ENCODE measurements around the gene ZNF503. TPM values are rescaled to one million over a fixed set of nuclear protein-coding genes. Genes with fewer than 3 reads are reported as not detected.

The ZNF503 gene
- total and polyA plus RNA-seq, 4 experiments from 2014 or later: 0.12 TPM; not detected in 3

GRCh38 chr10:75410132-75411005, 8.8 kb upstream of the ZNF503 start:
- intact Hi-C loops (cut with micrococcal nuclease): no loop called here
- peaks cover 21% of the 10 kb centered on the region for H3K27me3 ChIP-seq (ENCODE audit: insufficient read depth, low read length)
- H3K27ac Mint-ChIP-seq: no peak overlapping the region
- H3K36me3 ChIP-seq (ENCODE audit: insufficient read depth, low read length): no peaks in the 10 kb centered on the region
- H3K9me3 ChIP-seq (ENCODE audit: control insufficient read depth in 1 of 2, low read length in 2 of 2): no peaks in the 10 kb centered on the region
- H3K4me3 ChIP-seq (ENCODE audit: low read length in 2 of 2): no peak overlapping the region
- H3K4me1 Mint-ChIP-seq: peaks cover 6 to 31% (median 17%) of the 10 kb centered on the region in 4 donors
- no peak for DNase-seq
- ChIA-PET CTCF (ENCODE audit: partially characterized antibody) (no interaction called here), POLR2A (ENCODE audit: partially characterized antibody) (no interaction called here)
- peaks cover 0 to 4% of the 10 kb centered on the region in 2 donors for H3K36me3 Mint-ChIP-seq
- H3K4me1 ChIP-seq (ENCODE audit: insufficient read depth, low read length): peaks cover 28% of the 10 kb centered on the region
- peaks cover 50 to 51% of the 10 kb centered on the region in 2 donors for H3K27me3 Mint-ChIP-seq
- H3K4me3 Mint-ChIP-seq: peak overlapping the region; percentile 64 to 83 (median 80)
- H3K27ac ChIP-seq (ENCODE audit: low read depth, low read length): no peak overlapping the region
- peaks cover 0 to 4% (median 0%) of the 10 kb centered on the region in 8 donors for H3K9me3 Mint-ChIP-seq

- Histone ChIP-seq H3K4me1 (ENCODE audit: insufficient read depth, low read length) (peaks cover 28% of the 10 kb centered on the region), H3K36me3 (ENCODE audit: insufficient read depth, low read length) (no peaks in the 10 kb centered on the region), H3K27ac (ENCODE audit: low read depth, low read length) (no peak overlapping the region), H3K9me3 (ENCODE audit: control insufficient read depth in 1 of 2, low read length in 2 of 2) (no peaks in the 10 kb centered on the region), H3K27me3 (ENCODE audit: insufficient read depth, low read length) (peaks cover 21% of the 10 kb centered on the region), H3K4me3 (ENCODE audit: low read length in 2 of 2) (peak overlapping the region in 1 of 2 donors; percentile 41)
- Mint-ChIP-seq H3K4me1 (peaks cover 6 to 31% (median 17%) of the 10 kb centered on the region in 4 donors), H3K4me3 (peak overlapping the region; percentile 71 to 83 (median 80)), H3K27ac (no peak overlapping the region), H3K27me3 (peaks cover 51 to 54% of the 10 kb centered on the region in 2 donors), H3K36me3 (peaks cover 0 to 4% of the 10 kb centered on the region in 2 donors), H3K9me3 (peaks cover 0 to 4% (median 0%) of the 10 kb centered on the region in 8 donors)
- no peak for DNase-seq
- ChIA-PET CTCF (ENCODE audit: partially characterized antibody) (no interaction called here), POLR2A (ENCODE audit: partially characterized antibody) (no interaction called here)
- intact Hi-C loops (cut with micrococcal nuclease): no loop called here
Measured at GRCh38 chr10:75408911-75409885, 7.6 kb upstream of the ZNF503 start.

GRCh38 chr10:75408509-75408875, 6.9 kb upstream of the ZNF503 start:
- intact Hi-C loops (cut with micrococcal nuclease): no loop called here
- Mint-ChIP-seq H3K9me3 (peaks cover 0 to 4% (median 0%) of the 10 kb centered on the region in 8 donors), H3K27me3 (peaks cover 52 to 53% of the 10 kb centered on the region in 2 donors), H3K4me3 (peak overlapping the region; percentile 53 to 82 (median 70)), H3K27ac (no peak overlapping the region), H3K4me1 (peaks cover 9 to 33% (median 21%) of the 10 kb centered on the region in 4 donors), H3K36me3 (peaks cover 0 to 4% of the 10 kb centered on the region in 2 donors)
- H3K4me3 ChIP-seq (ENCODE audit: low read length in 2 of 2): peak overlapping the region in 1 of 2 donors; percentile 41
- no peak overlapping the region for H3K27ac ChIP-seq (ENCODE audit: low read depth, low read length)
- ChIA-PET POLR2A (ENCODE audit: partially characterized antibody) (no interaction called here), CTCF (ENCODE audit: partially characterized antibody) (no interaction called here)
- H3K27me3 ChIP-seq (ENCODE audit: insufficient read depth, low read length): peaks cover 28% of the 10 kb centered on the region
- H3K36me3 ChIP-seq (ENCODE audit: insufficient read depth, low read length): no peaks in the 10 kb centered on the region
- no peaks in the 10 kb centered on the region for H3K9me3 ChIP-seq (ENCODE audit: control insufficient read depth in 1 of 2, low read length in 2 of 2)
- peaks cover 31% of the 10 kb centered on the region for H3K4me1 ChIP-seq (ENCODE audit: insufficient read depth, low read length)
- DNase-seq: no peak

- CTCF ChIA-PET (ENCODE audit: partially characterized antibody): no interaction called here
- peaks cover 11 to 39% (median 26%) of the 10 kb centered on the region in 4 donors for H3K4me1 Mint-ChIP-seq
- H3K27me3 Mint-ChIP-seq: peaks cover 55 to 58% of the 10 kb centered on the region in 2 donors
- H3K27ac Mint-ChIP-seq: no peak overlapping the region
- POLR2A ChIA-PET (ENCODE audit: partially characterized antibody): no interaction called here
- no peak for DNase-seq
- peaks cover 33% of the 10 kb centered on the region for H3K27me3 ChIP-seq (ENCODE audit: insufficient read depth, low read length)
- H3K4me3 ChIP-seq (ENCODE audit: low read length in 2 of 2): no peak overlapping the region
- H3K4me1 ChIP-seq (ENCODE audit: insufficient read depth, low read length): peaks cover 37% of the 10 kb centered on the region
- peak overlapping the region; percentile 36 to 82 (median 70) for H3K4me3 Mint-ChIP-seq
- H3K27ac ChIP-seq (ENCODE audit: low read depth, low read length): no peak overlapping the region
- no peaks in the 10 kb centered on the region for H3K36me3 ChIP-seq (ENCODE audit: insufficient read depth, low read length)
- peaks cover 0 to 4% of the 10 kb centered on the region in 2 donors for H3K36me3 Mint-ChIP-seq
- no peaks in the 10 kb centered on the region for H3K9me3 ChIP-seq (ENCODE audit: control insufficient read depth in 1 of 2, low read length in 2 of 2)
- intact Hi-C loops (cut with micrococcal nuclease): no loop called here
- peaks cover 0 to 4% (median 0%) of the 10 kb centered on the region in 8 donors for H3K9me3 Mint-ChIP-seq
Measured at GRCh38 chr10:75407713-75408508, 6.3 kb upstream of the ZNF503 start.

GRCh38 chr10:75407224-75407712, 5.7 kb upstream of the ZNF503 start:
- DNase-seq: no peak
- H3K4me3 Mint-ChIP-seq: peak overlapping the region; percentile 36 to 78 (median 68)
- no peak overlapping the region for H3K27ac ChIP-seq (ENCODE audit: low read depth, low read length)
- no peaks in the 10 kb centered on the region for H3K9me3 ChIP-seq (ENCODE audit: control insufficient read depth in 1 of 2, low read length in 2 of 2)
- H3K27me3 Mint-ChIP-seq: peaks cover 55 to 61% of the 10 kb centered on the region in 2 donors
- no peak overlapping the region for H3K4me3 ChIP-seq (ENCODE audit: low read length in 2 of 2)
- H3K36me3 Mint-ChIP-seq: peaks cover 3 to 4% of the 10 kb centered on the region in 2 donors
- H3K9me3 Mint-ChIP-seq: peaks cover 0 to 4% (median 0%) of the 10 kb centered on the region in 8 donors
- no peaks in the 10 kb centered on the region for H3K36me3 ChIP-seq (ENCODE audit: insufficient read depth, low read length)
- ChIA-PET CTCF (ENCODE audit: partially characterized antibody) (no interaction called here), POLR2A (ENCODE audit: partially characterized antibody) (no interaction called here)
- intact Hi-C loops (cut with micrococcal nuclease): no loop called here
- peaks cover 35% of the 10 kb centered on the region for H3K27me3 ChIP-seq (ENCODE audit: insufficient read depth, low read length)
- peaks cover 14 to 45% (median 31%) of the 10 kb centered on the region in 4 donors for H3K4me1 Mint-ChIP-seq
- H3K27ac Mint-ChIP-seq: no peak overlapping the region
- H3K4me1 ChIP-seq (ENCODE audit: insufficient read depth, low read length): peaks cover 43% of the 10 kb centered on the region

- intact Hi-C loops (cut with micrococcal nuclease): no loop called here
- peaks cover 14 to 50% (median 32%) of the 10 kb centered on the region in 4 donors for H3K4me1 Mint-ChIP-seq
Measured at GRCh38 chr10:75406462-75407223, 5.1 kb upstream of the ZNF503 start.

More at GRCh38 chr10:75406462-75407223, 5.1 kb upstream of the ZNF503 start:
- peaks cover 60 to 62% of the 10 kb centered on the region in 2 donors for H3K27me3 Mint-ChIP-seq
- peaks cover 0 to 4% (median 0%) of the 10 kb centered on the region in 8 donors for H3K9me3 Mint-ChIP-seq
- DNase-seq: no peak
- no peak overlapping the region for H3K27ac Mint-ChIP-seq
- Histone ChIP-seq H3K36me3 (ENCODE audit: insufficient read depth, low read length) (no peaks in the 10 kb centered on the region), H3K27me3 (ENCODE audit: insufficient read depth, low read length) (peaks cover 35% of the 10 kb centered on the region), H3K9me3 (ENCODE audit: control insufficient read depth in 1 of 2, low read length in 2 of 2) (no peaks in the 10 kb centered on the region), H3K27ac (ENCODE audit: low read depth, low read length) (no peak overlapping the region), H3K4me3 (ENCODE audit: low read length in 2 of 2) (no peak overlapping the region), H3K4me1 (ENCODE audit: insufficient read depth, low read length) (peaks cover 44% of the 10 kb centered on the region)
- ChIA-PET CTCF (ENCODE audit: partially characterized antibody) (no interaction called here), POLR2A (ENCODE audit: partially characterized antibody) (no interaction called here)
- peak overlapping the region in 6 of 8 donors; percentile 12 to 78 (median 38) for H3K4me3 Mint-ChIP-seq
- H3K36me3 Mint-ChIP-seq: peaks cover 3 to 4% of the 10 kb centered on the region in 2 donors
